CD1c-positive myeloid dendritic cell (primary cell): ENCODE results near the gene GLS2.
"Not testable (repeated sequence)": the region's sequence is repeated elsewhere in the genome, so short reads cannot be mapped to it uniquely, and the experiment has no call there.

Experiments
- DNase-seq: peaks from one replicate; pipeline ENCODE4 v3.0.0-alpha.2; 2016; ENCODE audit errors: extremely low spot score

Gene GLS2

GRCh38 chr12:56488041-56488955, at the start of gene GLS2:
Gene GLS2 (minus strand): TSS chr12:56488161. CDS start chr12:56488118, 43 bp downstream.
- peak; percentile 77 for DNase-seq

GRCh38 chr12:56537546-56537945, 49.6 kb upstream of the GLS2 start:
- peak; percentile 17 for DNase-seq

- no peak for DNase-seq
These were observed 42.6 kb upstream of the GLS2 start for GRCh38 chr12:56530390-56531055.

- DNase-seq = no peak
These were observed 41.7 kb upstream of the GLS2 start for GRCh38 chr12:56529656-56530055.

GRCh38 chr12:56528846-56529245, 40.9 kb upstream of the GLS2 start:
- DNase-seq = no peak

- DNase-seq = no peak
These were observed 34.6 kb upstream of the GLS2 start for GRCh38 chr12:56522411-56523193.

GRCh38 chr12:56521590-56522371, 33.8 kb upstream of the GLS2 start, which contains the start of gene RBMS2:
Gene RBMS2 (plus strand): TSS chr12:56521820. CDS start chr12:56522024, 204 bp downstream.
- DNase-seq = peak; percentile 55

- peak; percentile 48 for DNase-seq
These were observed 33.2 kb upstream of the GLS2 start for GRCh38 chr12:56521209-56521589.

GRCh38 chr12:56520506-56520905, 32.5 kb upstream of the GLS2 start:
- peak; percentile 73 for DNase-seq

GRCh38 chr12:56520048-56520447, 32.1 kb upstream of the GLS2 start:
- DNase-seq = peak; percentile 3

- DNase-seq = peak; percentile 46
These were observed 30.6 kb upstream of the GLS2 start for GRCh38 chr12:56518570-56518969.

GRCh38 chr12:56517854-56518253, 29.9 kb upstream of the GLS2 start:
- no peak for DNase-seq

GRCh38 chr12:56514014-56514318, 26.0 kb upstream of the GLS2 start:
- not testable (repeated sequence) for DNase-seq

GRCh38 chr12:56510786-56511185, 22.8 kb upstream of the GLS2 start:
- DNase-seq = no peak

- DNase-seq = not testable (repeated sequence)
These were observed 11.9 kb upstream of the GLS2 start for GRCh38 chr12:56499879-56500278.

GRCh38 chr12:56499452-56499851, 11.5 kb upstream of the GLS2 start:
- DNase-seq = not testable (repeated sequence)

GRCh38 chr12:56498126-56498902, 10.4 kb upstream of the GLS2 start:
- not testable (repeated sequence) for DNase-seq

- peak; percentile 29 for DNase-seq
These were observed 8.7 kb upstream of the GLS2 start for GRCh38 chr12:56496704-56497103.

GRCh38 chr12:56494481-56494880, 6.5 kb upstream of the GLS2 start:
- DNase-seq = not testable (repeated sequence)

- DNase-seq = not testable (repeated sequence)
These were observed 6.1 kb upstream of the GLS2 start for GRCh38 chr12:56494106-56494415.
